Measurements from ENCODE around the gene HSP90B1.

The HSP90B1 gene
- 626 to 1,116 (median 797) reads per million in 17 experiments for total RNA-seq

- DNase-seq, result peak; percentile 99 to 100 (median 100)
Observed at GRCh38 chr12:103930034-103930786, at the start of gene HSP90B1. HSP90B1 (plus strand) TSS chr12:103930410; CDS start chr12:103930516, 106 bp downstream.

DNA sequence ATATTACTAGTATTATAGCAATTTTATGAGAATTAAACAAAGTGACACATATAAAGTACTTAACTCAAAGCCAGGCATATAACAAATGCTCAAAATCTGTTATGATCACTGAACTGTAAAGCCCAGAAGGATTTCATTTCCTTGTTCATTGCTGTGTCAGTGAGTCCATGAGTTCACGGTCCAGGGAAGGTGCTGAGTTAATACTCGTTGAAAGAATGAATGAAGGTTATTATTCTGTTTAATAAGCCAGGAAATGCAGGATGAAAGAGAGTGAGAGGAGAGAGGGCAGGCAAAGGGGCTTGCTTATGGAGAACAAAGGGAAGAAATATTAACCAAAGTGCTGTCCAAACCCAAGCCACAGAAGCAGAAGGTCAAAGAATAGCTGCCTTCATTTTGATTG, 48.9 kb upstream of the HSP90B1 start:
- DNase-seq, result no peak

GRCh38 chr12:103882861-103883596, 47.2 kb upstream of the HSP90B1 start:
- DNase-seq, result peak in 1 of 4 experiments; percentile 12

GRCh38 chr12:103883908-103884307, 46.3 kb upstream of the HSP90B1 start:
- peak in 3 of 4 experiments; percentile 6 to 59 (median 56) for DNase-seq

DNA sequence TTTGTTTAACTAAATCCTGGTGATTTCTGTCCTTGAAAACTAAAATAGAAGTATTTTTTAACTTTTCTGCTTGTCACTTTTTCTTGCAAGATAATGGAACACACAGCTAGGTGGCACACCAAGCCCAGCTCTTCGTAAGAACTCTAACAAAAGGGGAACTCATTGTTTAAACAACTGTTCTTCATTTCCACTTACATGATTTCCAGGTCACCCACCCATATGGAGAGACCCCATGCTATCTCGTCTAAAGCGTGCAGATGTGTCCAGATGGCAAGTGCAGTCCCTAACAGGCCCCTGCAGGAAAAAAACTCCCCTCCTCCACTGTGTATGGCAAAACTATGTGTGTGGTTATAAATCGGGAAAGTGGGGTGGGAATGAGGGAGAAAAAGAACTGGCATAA, 45.9 kb upstream of the HSP90B1 start:
- DNase-seq, result peak; percentile 59 to 76 (median 73)

DNA sequence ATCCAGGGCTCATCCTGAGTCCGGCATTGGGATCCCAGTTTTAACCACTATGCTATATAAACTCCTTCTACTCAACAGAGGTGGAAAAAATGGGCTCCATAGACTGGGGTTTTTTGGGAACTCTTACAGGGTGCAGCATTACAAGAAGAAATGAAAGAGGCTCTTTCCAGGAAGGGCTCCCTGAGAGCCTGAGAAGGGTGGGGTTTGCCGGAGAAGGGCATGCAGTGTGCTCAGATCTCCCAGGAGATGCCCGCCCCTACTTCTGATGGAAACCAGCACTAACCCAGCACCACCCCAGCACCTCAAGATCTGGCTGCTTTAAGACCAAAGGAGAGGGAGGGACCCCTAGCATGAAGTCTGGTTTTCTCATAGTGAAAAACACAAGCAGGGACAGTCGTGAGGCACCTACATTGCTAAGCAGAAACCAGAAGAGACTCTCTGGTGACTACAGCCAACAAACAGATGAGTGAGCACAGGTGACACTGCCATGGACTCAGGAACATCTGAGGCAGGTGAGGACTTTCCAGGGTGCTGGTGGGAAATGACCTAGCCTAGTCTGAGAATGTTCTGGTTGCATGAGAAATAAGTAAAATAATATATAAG, 43.9 kb upstream of the HSP90B1 start:
- no peak for DNase-seq

DNA sequence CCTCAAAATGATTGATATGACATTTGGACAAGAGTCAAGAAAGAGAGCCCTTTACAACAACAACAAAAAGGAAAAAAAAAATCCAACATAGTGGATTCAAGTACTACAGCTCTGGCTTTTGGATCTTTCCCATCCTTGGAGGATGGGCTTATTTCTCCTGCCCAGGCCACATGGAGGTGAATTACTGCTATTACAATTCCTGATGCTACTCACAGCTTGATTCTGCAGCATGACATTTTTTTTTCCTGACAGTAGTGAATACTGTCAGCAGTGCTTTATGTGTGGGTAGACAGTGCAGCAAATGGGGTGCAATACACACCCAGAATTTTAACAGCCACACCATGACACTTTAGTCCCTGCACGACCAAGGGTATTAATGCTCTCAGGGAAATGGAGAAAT, 42.5 kb upstream of the HSP90B1 start:
- no peak for DNase-seq

DNA sequence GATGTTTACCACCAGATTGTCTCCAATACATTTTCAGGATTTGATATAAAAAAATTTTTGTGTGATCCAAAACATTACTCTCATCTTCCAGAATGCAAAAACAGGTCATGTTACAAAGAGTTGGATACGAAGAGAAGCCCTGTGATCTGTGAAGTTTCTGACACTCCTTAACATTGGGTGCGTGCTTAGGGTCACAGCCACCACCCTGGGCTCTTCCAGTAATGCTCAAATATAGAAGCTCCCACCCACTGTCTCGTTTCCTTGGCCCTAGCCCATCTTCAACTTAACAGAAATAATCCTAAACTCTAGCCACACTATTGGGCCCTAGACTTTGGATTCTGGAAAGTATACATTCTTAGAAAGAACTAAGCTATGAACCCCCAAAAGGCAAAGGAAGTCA, 32.9 kb upstream of the HSP90B1 start:
- DNase-seq, result no peak

GRCh38 chr12:103901518-103902173, 28.6 kb upstream of the HSP90B1 start:
- no peak for DNase-seq

- DNase-seq, result no peak
Observed at GRCh38 chr12:103903993-103904392, 26.2 kb upstream of the HSP90B1 start.

DNA sequence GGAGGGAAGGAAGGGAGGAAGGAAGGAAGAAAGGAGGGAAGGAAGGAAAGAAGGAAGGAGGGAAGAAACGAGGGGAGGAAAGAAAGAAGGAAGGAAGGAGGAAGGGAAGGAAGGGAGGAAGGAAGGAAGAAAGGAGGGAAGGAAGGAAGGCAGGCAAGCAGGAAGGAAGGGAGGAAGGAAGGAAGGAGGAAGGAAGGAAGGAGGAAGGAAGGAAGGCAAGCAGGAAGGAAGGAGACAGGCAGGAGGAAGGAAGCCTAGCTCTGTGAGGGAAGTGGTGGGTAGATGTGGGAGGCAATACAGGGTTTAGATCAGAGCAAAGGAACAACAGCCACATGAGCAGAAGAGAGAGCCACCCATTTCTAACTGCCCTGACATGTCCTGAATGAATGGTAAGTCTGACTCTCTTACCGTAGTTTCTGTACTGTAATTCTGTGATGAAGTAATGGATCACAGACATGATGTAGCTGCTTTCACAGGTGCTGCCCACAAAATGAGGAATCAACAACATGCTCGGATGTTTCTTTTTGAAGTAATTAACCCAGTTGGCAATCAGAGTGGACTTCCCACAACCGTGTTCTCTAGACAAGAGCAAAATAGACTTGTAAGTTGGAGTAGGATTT, 24.4 kb upstream of the HSP90B1 start:
- peak in 1 of 4 experiments; percentile 20 for DNase-seq

GRCh38 chr12:103908246-103908541, 22.0 kb upstream of the HSP90B1 start:
- no peak for DNase-seq

DNA sequence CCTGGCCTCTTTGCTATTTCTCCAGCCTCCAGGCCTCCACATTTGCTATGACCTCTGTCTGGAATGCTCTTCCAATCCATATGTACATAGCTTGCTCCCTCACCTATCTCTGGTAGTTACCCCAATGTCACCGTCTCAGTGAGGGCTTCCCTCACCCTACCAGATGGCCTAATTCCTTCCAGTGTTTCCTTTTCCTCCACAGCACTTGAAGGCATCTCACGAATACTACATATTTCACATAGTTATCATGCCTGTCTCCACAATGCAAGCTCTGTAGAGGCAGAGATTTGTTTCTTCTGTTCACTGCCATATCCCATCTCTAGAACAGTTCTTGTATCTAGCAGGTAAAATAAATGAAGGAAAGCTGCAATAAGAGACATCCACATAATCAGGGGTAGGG, 21.3 kb upstream of the HSP90B1 start:
- DNase-seq, result no peak

DNA sequence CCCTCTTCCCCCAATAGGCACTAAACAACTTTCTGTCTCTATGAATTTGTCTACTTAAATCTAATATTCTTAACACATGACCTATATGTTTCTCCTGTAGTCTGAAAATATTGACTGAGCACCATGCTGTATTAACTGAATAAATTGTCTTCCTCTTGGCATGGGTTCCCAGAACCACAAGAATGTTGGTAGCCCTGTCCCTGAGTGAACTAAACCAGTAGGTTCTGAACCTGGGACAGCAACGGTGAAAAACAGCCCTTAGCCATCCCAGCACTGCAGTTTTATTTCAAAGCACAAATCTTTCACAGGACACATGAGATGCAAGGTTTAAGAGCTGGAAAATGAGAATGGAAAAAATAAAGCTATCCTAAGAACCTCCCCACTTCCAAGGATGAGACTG, 20.4 kb upstream of the HSP90B1 start:
- DNase-seq, result no peak

DNA sequence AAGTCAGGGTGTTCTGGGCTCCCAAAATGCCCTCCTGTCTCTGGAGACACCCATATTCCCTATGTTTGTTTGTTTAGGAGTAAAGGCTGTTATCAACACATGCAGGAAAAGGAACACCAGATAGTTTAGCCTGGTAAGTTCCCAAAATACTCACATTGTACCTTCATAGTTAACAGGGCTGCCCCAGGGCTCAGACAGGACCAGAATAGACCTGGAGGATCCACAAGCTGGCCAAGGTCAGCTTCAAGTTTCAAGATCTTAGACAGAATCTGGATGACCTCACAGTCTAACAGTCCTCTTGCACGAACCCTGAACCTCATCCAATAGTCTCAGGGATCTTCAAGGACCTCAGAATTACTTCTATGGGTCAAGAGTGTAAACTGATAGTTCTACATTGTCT, 18.1 kb upstream of the HSP90B1 start:
- DNase-seq, result no peak

DNA sequence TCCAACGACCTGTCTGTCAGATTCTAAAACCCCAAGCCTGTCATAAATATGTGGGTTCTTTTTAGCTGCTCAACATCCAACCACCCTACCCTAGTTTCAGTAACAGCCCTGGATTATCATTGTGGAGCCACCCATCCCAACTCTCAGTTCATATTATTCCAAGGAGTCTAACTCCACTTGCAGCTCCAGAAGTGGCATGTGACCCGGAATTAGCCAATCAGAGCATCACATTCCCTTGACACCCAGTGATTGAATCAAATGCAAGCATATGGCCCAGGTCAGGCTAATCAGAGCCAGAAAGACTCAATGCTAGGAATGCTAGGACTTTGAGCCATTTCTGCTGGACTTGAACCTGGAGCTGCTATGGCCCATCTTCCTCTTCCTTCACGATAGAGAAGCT, 17.1 kb upstream of the HSP90B1 start:
- DNase-seq, result no peak

DNA sequence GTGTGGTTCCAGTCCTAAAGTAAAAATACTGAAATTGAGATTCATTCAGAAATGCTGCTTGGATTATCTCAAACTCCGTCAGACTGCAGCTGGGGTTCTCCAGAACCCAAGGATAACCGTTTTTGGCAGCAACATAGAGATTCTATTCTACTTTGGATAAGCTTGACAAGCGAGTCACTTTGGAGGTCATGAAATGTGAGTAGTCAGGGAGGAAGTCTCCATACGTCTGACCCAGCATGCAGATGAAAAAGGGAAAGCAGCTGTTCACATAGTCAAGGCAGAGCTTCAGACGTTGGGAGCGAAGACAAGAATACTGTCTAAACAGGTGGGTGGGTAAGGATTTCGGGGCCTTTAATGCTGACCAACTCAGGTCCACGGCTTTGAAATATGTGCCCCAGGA, 14.9 kb upstream of the HSP90B1 start:
- DNase-seq, result no peak

DNA sequence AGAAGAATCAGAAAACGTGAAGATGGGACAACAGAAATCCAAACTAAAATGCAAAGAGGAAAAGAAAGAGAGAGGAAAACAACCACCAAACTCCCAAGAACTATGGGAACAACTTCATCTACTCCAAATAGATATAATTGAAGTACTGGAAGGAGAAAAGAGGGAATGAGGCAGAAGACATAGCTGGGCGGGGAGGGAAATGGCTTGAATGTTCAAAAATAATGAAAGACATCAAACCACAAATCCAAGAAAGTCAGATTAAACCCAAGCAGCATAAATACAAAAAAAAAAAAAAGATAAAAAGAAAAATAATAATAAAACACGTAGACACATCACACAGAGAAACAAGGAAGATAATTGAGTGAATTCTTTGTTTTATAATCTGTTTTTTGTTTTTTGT, 12.3 kb upstream of the HSP90B1 start:
- DNase-seq, result no peak

GRCh38 chr12:103924761-103925641, 5.2 kb upstream of the HSP90B1 start:
- no peak for DNase-seq

- DNase-seq, result peak; percentile 40 to 69 (median 63)
Observed at GRCh38 chr12:103928682-103929045, 1.5 kb upstream of the HSP90B1 start.

DNA sequence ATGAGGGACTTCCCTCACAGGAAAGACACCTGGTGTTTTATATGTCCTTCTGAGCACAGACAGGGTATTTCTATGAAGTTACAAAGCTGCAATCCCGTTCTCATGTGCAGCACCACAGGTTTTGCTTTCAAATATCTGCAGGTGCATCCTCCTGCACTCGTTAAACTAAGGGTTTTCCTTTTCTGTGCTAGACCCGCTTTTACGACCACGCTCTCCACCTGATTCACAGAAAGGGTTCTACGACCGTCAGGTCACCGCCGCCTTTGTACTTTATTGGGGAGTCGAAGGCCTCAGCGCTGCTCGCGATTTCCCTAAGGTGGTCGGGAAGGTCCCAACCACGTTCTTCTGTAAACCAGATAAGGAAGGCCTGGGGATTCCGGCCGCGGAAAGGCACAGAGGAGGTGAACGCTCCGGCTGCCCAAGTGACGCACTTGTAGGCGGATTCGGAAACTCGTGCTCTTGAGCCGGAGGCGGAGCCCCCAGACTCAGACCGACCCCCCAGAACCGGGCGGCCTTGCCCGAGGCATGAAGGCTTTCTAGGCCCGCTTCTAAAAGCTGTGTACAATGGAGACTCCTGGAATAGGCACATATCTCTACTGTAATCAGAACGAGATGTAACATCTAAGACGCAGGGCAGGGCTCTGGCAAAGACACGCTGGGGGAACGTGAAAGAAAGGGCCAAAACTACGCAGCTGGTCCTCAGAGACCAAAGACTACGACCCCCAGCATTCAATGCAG, 995 bp upstream of the HSP90B1 start:
- DNase-seq, result peak; percentile 84 to 91 (median 88)

All from suppressor macrophage (primary cell).